HCT116 (cell line): ENCODE measurements around the gene OSBP2.

Experiments
- EZH2 ChIP-seq: fragments of 200-600 bp; sonication (generic); IDR thresholded peaks from 2 replicates; pipeline ENCODE4 v1.6.1; 2017; ENCODE audit warnings: antibody characterized with exemption, mixed run types
- POLR2A ChIP-seq: IDR thresholded peaks from 2 replicates; pipeline ENCODE4 v1.7.0; 2011; ENCODE audit warnings: borderline replicate concordance; ENCODE audit not compliant: insufficient read depth, insufficient read length; ENCODE audit errors: extremely low read depth
- POLR2AphosphoS5 ChIP-seq: IDR thresholded peaks from 2 replicates; pipeline ENCODE4 v1.6.1; 2011; ENCODE audit warnings: mild to moderate bottlenecking, low read depth, low read length, moderate library complexity
- RAD21 ChIP-seq: IDR thresholded peaks from 2 replicates; pipeline ENCODE4 v1.6.1; 2012; ENCODE audit warnings: low read depth, mild to moderate bottlenecking
- TF ChIP-seq, protein P1 (sequence below), 3 experiments: fragments of 200-600 bp in 1 of 3; sonication (generic) in 1 of 3; IDR thresholded peaks in 2 of 3; conservative IDR thresholded peaks in 1 of 3; 2 replicates each; pipeline ENCODE4 v1.5.1; 2012 to 2017; ENCODE audit warnings: low read depth in 2 of 3, low read length in 2 of 3, antibody characterized with exemption in 1 of 3, borderline replicate concordance in 1 of 3, control low read depth in 1 of 3, mild to moderate bottlenecking in 1 of 3, mixed read lengths in 1 of 3, mixed run types in 1 of 3, moderate library complexity in 1 of 3; ENCODE audit not compliant: insufficient read depth in 1 of 3
- TF ChIP-seq, protein P2 (sequence below): IDR thresholded peaks from 2 replicates; pipeline ENCODE4 v1.6.1; 2012; ENCODE audit warnings: low read depth

- TF ChIP-seq, protein P1, sequence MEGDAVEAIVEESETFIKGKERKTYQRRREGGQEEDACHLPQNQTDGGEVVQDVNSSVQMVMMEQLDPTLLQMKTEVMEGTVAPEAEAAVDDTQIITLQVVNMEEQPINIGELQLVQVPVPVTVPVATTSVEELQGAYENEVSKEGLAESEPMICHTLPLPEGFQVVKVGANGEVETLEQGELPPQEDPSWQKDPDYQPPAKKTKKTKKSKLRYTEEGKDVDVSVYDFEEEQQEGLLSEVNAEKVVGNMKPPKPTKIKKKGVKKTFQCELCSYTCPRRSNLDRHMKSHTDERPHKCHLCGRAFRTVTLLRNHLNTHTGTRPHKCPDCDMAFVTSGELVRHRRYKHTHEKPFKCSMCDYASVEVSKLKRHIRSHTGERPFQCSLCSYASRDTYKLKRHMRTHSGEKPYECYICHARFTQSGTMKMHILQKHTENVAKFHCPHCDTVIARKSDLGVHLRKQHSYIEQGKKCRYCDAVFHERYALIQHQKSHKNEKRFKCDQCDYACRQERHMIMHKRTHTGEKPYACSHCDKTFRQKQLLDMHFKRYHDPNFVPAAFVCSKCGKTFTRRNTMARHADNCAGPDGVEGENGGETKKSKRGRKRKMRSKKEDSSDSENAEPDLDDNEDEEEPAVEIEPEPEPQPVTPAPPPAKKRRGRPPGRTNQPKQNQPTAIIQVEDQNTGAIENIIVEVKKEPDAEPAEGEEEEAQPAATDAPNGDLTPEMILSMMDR (IDR thresholded peaks at IDR 0.05 in 2 of 3, conservative IDR thresholded peaks at IDR 0.05 in 1 of 3; ENCODE audit: borderline replicate concordance in 1 of 3, insufficient read depth in 1 of 3, low read depth in 2 of 3, low read length in 2 of 3) = peak; percentile 80 to 87 (median 82)
- TF ChIP-seq RAD21 (peak; percentile 97), POLR2A (no peak), POLR2AphosphoS5 (no peak), EZH2 (no peak)
- TF ChIP-seq, protein P2, sequence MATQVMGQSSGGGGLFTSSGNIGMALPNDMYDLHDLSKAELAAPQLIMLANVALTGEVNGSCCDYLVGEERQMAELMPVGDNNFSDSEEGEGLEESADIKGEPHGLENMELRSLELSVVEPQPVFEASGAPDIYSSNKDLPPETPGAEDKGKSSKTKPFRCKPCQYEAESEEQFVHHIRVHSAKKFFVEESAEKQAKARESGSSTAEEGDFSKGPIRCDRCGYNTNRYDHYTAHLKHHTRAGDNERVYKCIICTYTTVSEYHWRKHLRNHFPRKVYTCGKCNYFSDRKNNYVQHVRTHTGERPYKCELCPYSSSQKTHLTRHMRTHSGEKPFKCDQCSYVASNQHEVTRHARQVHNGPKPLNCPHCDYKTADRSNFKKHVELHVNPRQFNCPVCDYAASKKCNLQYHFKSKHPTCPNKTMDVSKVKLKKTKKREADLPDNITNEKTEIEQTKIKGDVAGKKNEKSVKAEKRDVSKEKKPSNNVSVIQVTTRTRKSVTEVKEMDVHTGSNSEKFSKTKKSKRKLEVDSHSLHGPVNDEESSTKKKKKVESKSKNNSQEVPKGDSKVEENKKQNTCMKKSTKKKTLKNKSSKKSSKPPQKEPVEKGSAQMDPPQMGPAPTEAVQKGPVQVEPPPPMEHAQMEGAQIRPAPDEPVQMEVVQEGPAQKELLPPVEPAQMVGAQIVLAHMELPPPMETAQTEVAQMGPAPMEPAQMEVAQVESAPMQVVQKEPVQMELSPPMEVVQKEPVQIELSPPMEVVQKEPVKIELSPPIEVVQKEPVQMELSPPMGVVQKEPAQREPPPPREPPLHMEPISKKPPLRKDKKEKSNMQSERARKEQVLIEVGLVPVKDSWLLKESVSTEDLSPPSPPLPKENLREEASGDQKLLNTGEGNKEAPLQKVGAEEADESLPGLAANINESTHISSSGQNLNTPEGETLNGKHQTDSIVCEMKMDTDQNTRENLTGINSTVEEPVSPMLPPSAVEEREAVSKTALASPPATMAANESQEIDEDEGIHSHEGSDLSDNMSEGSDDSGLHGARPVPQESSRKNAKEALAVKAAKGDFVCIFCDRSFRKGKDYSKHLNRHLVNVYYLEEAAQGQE = no peak
Observed at GRCh38 chr22:30754971-30755758, 60.5 kb downstream of the OSBP2 start.
